IPS-18c (cell line): ENCODE measurements around the gene DFFB.

Experiments used
- H3K4me3 ChIP-seq: 2 replicates; pipeline ENCODE4 v1.7.0; 2013; ENCODE audit warnings: low read depth, mild to moderate bottlenecking, low read length, moderate library complexity; ENCODE audit not compliant: insufficient read depth
- H3K9me3 ChIP-seq: one replicate; pipeline ENCODE4 v1.6.1; 2013; ENCODE audit warnings: mild to moderate bottlenecking, low read length, moderate library complexity; ENCODE audit not compliant: control insufficient read depth, insufficient read depth

Gene DFFB

GRCh38 chr1:3824650-3825049 lies 32.6 kb upstream of the DFFB start:
- Histone ChIP-seq H3K4me3 (no peak overlapping the region), H3K9me3 (no peaks in the 10 kb centered on the region)

GRCh38 chr1:3825356-3825755 lies 31.9 kb upstream of the DFFB start:
- Histone ChIP-seq H3K9me3 (no peaks in the 10 kb centered on the region), H3K4me3 (no peak overlapping the region)

GRCh38 chr1:3827813-3828307 lies 29.4 kb upstream of the DFFB start:
- H3K9me3 ChIP-seq, result no peaks in the 10 kb centered on the region
- no peak overlapping the region for H3K4me3 ChIP-seq

GRCh38 chr1:3828391-3828790 lies 28.9 kb upstream of the DFFB start:
- no peak overlapping the region for H3K4me3 ChIP-seq

GRCh38 chr1:3831689-3832088 lies 25.6 kb upstream of the DFFB start:
- H3K4me3 ChIP-seq, result no peak overlapping the region
- no peaks in the 10 kb centered on the region for H3K9me3 ChIP-seq

More at GRCh38 chr1:3828391-3828790, 28.9 kb upstream of the DFFB start:
- H3K9me3 ChIP-seq, result no peaks in the 10 kb centered on the region

GRCh38 chr1:3834701-3835100 lies 22.6 kb upstream of the DFFB start:
- Histone ChIP-seq H3K4me3 (no peak overlapping the region), H3K9me3 (peaks cover 3% of the 10 kb centered on the region)

GRCh38 chr1:3836421-3836820 lies 20.9 kb upstream of the DFFB start:
- Histone ChIP-seq H3K9me3 (peaks cover 3% of the 10 kb centered on the region), H3K4me3 (no peak overlapping the region)

- H3K9me3 ChIP-seq, result peaks cover 3% of the 10 kb centered on the region
- no peak overlapping the region for H3K4me3 ChIP-seq
Observed at GRCh38 chr1:3837200-3837599, 20.1 kb upstream of the DFFB start.

- Histone ChIP-seq H3K4me3 (no peak overlapping the region), H3K9me3 (peaks cover 3% of the 10 kb centered on the region)
Observed at GRCh38 chr1:3837685-3838084, 19.6 kb upstream of the DFFB start.

- Histone ChIP-seq H3K9me3 (peaks cover 3% of the 10 kb centered on the region), H3K4me3 (no peak overlapping the region)
Observed at GRCh38 chr1:3838788-3839187, 18.5 kb upstream of the DFFB start.

- no peak overlapping the region for H3K4me3 ChIP-seq
- peaks cover 3% of the 10 kb centered on the region for H3K9me3 ChIP-seq
Observed at GRCh38 chr1:3841491-3841890, 15.8 kb upstream of the DFFB start.

GRCh38 chr1:3842912-3843311 lies 14.4 kb upstream of the DFFB start:
- no peaks in the 10 kb centered on the region for H3K9me3 ChIP-seq
- no peak overlapping the region for H3K4me3 ChIP-seq

- H3K4me3 ChIP-seq, result no peak overlapping the region
- no peaks in the 10 kb centered on the region for H3K9me3 ChIP-seq
Observed at GRCh38 chr1:3846541-3846940, 10.7 kb upstream of the DFFB start.

GRCh38 chr1:3847081-3847480 lies 10.2 kb upstream of the DFFB start:
- Histone ChIP-seq H3K9me3 (no peaks in the 10 kb centered on the region), H3K4me3 (no peak overlapping the region)

GRCh38 chr1:3850857-3851256 lies 6.4 kb upstream of the DFFB start:
- H3K9me3 ChIP-seq, result no peaks in the 10 kb centered on the region
- H3K4me3 ChIP-seq, result no peak overlapping the region

- no peaks in the 10 kb centered on the region for H3K9me3 ChIP-seq
- no peak overlapping the region for H3K4me3 ChIP-seq
Observed at GRCh38 chr1:3851292-3851691, 6.0 kb upstream of the DFFB start.

GRCh38 chr1:3852091-3852490 lies 5.2 kb upstream of the DFFB start:
- H3K4me3 ChIP-seq, result no peak overlapping the region
- no peaks in the 10 kb centered on the region for H3K9me3 ChIP-seq

- no peaks in the 10 kb centered on the region for H3K9me3 ChIP-seq
- no peak overlapping the region for H3K4me3 ChIP-seq
Observed at GRCh38 chr1:3852711-3853485, 4.4 kb upstream of the DFFB start.

GRCh38 chr1:3857791-3858129 lies 484 bp downstream of the DFFB start:
- peak overlapping the region; percentile 90 for H3K4me3 ChIP-seq
- H3K9me3 ChIP-seq, result no peaks in the 10 kb centered on the region
